ENCODE data around the gene ARHGAP4.

DNA sequence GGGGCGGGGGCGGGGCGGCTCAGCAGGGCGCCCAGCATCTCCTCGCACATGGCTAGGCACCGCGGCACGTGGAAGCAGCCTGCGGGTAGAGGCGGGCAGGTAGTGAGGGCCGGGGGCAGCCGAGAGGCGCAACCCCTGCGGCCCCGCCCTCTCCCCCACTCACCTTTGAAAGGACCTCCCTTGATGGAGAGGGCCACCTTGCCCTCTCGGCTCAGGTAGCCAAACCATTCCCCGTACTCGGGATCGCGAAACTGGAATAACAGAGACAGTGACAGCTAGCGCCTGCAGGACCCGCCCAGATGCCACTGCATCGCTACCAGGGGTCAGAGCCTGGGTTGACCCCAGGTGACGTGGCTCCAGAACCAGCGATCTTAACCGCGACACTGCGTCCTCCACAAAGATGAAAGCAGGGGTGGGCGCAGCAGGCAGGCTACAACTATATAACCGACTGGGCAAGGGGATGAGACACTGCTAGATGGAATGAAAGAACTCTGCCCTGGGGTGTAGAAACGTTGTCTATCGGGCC is 9.3 kb upstream of the ARHGAP4 start:
- no peak for TF ChIP-seq POLR2A (IDR thresholded peaks at IDR 0.05; ENCODE audit: low read depth, low read length)
- no peak for TF ChIP-seq SPI1 (IDR thresholded peaks at IDR 0.05; ENCODE audit: low read depth, low read length)
- TF ChIP-seq POLR2AphosphoS5 (IDR thresholded peaks at IDR 0.05; ENCODE audit: low read depth, low read length): no peak
